Activated CD4-positive, CD25-positive, alpha-beta regulatory T cell treated with anti-CD3 and anti-CD28 coated beads, Interleukin-2, amount 50 U/mL, for 72 hours (primary cell): ENCODE measurements around the gene SFI1.
A peak's percentile ranks its signal among the peaks of the same experiment; 100 is the strongest.
"Not testable (repeated sequence)": the region's sequence is repeated elsewhere in the genome, so short reads cannot be mapped to it uniquely, and the experiment has no call there.

ENCODE experiments used
- DNase-seq: peaks from one replicate; pipeline ENCODE4 v3.0.0; 2021

SFI1 gene

DNA sequence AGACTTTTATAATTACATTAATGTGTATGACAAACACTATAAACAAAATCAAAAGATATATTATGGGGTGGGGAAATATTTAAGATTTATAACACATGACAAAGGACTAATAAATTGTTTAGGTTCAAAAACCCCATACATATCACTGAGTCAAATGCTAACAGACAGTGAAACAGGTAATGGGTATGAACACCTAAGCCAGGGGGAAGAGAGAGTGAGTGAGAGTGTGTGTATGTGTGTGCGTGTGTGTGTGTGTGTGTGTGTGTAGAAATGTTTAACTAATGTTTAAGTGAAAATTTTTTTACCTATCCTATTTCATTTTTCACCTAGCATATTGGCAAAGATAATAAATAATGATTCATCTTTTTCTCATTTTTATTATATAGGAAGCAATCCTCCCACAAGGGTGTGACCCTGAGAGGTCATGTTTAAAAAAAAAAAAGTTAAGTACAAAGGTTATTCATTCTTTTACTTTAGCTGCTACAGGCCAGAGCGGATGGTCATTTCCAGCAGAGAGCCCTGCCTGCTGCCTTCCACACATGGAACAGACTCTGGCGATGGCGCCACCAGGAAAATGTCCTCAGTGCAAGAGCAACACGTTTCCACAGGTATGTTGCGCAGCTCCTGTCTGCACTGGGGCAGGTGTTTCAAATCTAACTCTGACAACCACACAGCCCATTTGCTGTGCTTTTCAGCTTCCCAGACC, 92.8 kb downstream of the SFI1 start:
- no peak for DNase-seq

DNA sequence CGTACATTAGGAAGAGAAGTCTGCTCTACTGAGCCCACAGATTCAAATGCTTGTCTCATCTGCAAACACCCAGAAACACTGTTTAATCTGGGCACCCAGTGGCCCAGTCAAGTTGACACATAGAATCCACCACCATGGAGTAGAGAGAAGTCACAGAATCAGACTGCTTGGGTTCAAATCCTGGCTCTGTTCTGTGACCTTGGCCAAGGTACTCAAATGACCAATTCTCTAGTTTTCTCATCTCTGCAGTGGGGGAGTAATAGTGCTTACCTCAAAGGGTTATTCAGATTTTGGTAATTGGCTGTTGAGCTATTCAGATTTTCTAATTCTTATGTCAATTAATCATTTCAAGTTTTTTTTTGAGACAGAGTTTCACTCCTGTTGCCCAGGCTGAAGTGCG, 93.8 kb downstream of the SFI1 start:
- DNase-seq, result not testable (repeated sequence)

DNA sequence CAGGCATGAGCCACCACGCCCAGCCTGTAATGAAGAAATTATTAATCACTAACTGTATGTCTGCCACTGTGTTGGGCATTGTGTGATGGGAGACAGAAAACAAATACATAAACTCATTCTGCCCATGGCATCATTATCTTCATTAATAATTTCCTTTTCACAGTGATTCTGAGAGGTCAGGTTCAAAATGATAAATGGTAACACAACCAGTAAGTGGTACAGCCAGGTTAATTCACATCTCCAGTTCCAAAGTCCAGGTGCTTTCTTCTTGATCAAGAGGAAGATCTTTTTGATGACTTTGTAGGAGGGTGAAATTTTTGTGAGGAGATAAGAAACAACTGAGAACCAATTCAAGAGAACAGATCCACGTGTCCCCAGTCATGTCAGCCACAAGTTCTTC, 98.9 kb downstream of the SFI1 start:
- no peak for DNase-seq

DNA sequence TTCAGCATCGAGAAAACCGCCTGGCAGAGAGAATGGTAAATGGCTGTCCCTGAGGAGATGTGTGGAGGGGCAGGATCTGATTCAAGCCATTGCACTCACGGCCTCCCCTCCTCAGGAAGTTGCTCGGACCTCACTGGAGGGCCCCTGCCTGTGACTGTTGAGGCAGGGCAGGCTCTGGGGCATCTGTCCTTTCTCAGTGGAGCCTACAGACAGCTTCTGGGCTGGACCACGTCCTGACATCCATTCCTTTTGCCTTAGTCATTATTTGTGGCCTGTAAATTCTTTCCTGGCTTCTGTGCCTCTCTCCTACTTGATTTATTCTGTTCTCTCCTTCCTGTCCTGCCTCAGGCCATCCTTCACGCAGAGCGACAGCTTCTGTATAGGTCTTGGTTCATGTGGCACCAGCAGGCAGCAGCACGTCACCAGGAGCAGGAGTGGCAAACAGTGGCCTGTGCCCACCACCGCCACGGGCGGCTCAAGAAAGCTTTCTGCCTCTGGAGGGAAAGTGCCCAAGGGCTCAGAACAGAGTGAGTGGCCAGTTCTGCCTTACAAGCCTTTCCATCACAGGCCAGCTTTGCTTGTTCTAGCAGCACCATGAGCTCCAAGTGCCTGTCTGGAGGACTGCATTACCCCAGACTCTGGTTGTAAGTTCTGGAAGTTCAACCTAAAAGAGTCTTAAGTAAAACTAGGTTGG, 106.1 kb downstream of the SFI1 start:
- no peak for DNase-seq

DNA sequence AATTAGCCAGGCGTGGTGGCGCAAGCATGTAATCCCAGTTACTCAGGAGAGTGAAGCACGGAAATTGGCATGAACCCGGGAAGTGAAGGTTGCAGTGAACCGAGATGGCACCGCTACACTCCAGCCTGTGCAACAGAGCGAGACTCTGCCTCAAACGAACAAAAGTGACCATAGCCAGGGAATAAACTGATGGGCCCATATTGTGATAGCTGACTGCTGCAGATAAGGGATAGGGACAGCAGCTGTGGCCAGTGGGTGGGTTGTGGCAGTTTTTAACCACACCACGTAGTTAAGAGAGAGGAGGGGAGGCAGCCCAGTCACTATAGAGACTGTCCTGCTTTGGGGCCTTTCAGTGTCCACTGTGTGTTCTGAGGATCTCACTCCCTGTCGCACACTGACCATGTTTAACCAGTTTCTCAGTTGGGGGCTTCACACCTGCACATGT, 106.8 kb downstream of the SFI1 start:
- no peak for DNase-seq

DNA sequence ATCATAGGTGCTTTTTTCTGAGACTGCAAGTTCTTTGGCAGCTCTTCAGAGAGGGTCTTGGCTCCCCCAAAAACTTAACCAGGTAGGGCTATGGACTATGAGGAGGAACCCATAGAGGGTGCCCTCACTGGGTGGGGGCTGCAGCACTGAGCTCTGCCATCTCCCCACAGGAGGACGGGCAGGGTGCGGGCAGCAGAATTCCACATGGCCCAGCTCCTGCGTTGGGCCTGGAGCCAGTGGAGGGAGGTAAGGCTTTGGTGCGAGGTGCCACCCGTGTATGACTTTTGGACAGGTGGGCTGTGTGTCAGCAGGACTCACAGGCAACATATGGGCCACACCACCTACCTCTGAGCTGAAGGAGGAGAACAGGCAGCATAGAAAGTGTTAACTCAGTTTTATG, 107.2 kb downstream of the SFI1 start:
- no peak for DNase-seq

DNA sequence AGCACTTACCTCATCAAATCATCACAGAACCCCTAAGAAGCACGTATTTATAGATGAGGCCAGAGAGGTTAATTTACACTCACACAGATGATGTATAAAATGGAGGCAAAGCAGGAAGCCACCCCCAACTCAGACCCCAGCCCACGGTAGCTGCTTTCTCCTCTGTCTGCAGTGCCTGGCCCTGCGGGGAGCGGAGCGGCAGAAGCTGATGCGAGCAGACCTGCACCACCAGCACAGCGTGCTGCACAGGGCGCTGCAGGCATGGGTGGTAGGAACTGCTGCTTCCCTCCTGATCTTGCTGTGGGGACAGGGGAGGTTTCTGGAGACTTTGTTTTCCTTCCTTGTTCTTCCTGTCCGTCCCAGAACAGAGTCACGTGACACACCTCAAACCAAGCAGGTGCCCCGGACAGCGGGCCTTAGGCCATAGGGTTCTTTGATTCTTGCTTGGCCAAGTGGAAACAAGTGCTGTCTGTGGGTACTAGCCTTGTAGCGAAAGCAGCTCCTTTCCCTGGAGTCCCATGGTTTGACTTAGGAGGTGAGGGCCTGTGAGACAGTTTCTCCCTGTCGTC, 107.9 kb downstream of the SFI1 start:
- no peak for DNase-seq

DNA sequence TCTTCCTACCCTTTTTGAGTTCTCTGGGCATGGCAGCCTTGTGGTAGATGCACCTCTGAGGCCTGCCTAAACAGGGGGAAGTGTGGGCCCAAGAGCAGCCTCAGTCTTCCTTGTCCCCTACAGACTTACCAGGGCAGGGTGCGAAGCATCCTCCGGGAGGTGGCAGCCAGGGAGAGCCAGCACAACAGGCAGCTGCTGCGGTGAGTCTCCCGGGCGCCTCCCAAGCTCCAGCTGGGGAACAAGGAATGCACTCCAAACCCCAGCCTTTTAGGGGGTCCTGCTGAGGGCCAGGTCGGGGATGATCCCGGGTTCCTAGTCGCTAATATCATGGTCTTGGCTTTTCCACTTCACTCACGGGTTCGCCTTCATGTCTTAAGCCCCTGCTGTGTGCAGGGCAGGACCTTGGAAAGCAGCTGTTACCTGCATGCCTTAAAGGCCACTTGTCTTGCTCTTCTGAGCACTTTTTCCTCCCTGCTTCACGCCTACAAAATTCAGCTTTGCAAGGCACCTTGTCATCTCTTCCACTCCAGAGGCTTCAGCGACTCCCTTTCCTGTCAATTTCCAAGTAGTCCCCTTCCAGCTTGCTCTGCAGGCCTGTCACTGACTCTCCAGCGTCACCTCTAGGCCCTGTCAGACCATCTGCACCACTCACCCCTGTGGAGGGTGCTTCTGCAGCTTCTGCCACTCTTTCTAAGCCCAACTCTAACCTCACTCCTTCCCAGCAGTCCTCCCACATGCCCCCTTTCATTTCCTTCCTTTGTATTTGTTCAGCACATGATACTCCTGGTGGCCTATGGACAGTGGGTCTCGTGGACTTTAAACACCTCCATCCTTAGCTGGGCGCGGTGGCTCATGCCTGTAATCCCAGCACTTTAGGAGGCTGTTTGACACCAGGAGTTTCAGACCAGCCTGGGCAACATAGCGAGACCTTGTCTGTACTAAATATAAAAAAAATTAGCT, 108.7 kb downstream of the SFI1 start:
- no peak for DNase-seq

DNA sequence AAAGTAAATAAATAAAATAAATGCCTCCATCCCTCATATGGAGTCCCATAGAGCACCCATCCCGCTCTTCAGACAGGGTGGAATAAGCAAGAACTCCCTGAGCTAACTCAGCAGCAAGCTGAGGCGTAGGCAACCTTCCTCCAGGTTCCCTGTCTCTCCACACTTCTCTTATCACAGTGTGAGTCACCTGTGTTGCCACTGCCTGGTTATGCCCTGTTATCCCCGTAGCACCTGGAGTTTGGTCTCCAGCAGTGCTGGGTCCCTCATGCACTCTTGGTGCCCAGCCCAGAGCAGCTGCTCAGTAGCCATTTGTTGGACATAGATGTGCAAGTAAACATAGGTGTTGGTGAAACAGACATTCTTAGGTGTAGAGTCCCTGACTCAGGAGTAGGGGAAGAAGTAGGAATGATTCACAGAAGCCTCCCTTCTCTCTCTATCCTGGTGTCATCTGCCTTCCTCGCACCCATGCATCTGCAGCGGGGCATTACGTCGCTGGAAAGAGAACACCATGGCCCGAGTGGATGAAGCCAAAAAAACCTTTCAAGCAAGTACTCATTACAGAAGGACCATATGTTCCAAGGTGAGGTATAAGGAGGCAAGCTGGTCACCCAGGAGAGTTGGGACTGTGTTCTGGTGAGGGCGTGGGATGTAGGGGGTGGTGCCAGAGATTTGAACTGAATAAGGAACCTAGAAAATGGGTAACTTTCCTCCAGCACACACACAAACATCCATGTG, 109.7 kb downstream of the SFI1 start:
- no peak for DNase-seq

DNA sequence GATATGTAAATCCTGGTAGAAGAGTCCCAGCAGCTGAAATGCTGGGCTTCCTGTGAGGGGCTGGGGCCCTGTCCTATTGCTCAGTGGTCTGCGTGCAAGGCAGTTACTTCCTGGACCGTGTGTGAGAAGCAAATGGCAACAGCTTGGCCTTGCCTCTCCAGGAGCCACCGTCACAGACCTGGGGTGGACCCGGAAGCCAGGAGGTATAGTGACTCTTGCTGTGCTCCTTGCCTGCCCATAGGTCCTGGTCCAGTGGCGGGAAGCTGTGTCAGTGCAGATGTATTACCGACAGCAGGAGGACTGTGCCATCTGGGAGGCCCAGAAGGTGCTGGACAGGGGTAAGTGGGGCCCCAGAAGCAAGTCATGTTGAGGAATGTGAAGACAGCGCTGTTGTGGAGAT, 111.4 kb downstream of the SFI1 start:
- DNase-seq, result no peak

DNA sequence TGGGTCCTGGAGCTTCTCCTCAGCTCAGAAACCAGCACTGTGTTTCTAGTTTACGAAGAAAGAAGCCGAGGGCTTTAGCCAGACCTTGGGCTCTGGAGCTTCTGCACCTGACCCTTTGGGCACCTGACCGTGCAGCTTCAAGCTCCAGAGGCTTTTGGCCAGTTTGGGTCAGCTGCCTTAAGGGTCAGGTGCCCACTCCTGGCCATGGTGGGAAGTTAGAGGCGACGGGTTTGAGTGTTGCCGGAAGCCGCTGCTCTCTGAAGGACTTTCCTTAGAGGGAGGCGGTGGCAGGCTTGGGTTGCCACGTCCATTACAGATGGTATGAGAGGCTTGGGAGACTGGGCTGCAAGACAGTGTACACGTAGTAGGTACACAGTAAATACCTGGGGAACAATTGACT, 113.4 kb downstream of the SFI1 start:
- DNase-seq, result no peak

DNA sequence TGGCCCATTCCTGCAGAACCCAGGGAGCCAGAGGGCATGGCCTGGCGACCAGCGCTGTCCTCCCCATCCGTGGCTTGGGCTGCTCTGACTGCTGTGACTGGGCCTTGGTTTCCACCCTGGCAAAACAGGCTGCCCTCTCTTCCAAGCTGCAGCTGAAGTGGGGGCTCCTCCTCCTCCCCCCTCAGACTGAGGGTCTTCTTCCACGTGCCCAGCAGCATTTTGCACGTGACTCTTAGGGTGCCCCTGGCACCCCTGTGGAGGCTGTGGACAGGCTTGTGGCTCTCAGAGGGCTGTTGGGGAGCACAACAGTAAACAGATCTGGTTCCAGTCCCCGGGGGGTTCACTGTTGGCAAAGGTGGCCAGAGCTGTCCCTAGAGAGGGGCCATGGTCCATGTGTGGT, 114.3 kb downstream of the SFI1 start:
- no peak for DNase-seq

DNA sequence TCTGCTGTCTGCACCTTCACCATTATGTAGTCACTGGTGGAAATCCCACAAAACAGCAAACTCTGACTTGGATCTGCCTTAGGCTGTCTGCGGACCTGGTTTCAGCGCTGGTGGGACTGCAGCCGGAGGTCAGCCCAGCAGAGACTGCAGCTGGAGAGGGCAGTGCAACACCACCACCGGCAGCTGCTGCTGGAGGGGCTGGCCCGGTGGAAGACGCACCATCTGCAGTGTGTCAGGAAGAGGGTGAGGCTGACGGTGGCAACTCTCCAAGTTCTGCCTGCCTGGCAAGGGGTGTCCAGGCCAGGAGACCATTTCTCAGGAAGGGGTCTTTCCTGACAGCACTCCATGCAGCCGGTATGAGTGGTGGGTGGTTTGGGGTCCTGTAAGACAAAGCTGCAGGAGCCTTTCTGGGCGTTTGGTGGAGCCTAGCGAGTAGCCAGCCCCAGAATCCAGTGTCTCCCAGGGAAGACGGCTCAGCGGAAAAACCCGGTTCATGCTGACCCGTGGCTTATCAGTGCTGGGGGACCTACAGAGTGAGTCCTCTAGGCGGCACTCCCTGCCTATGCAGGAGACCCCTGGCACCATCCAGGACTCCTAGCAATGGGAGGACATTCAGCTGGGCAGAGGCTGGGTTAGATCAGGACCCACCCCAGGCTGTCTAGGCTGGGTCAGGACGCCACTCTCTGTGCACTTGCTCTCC, 114.9 kb downstream of the SFI1 start:
- no peak for DNase-seq

DNA sequence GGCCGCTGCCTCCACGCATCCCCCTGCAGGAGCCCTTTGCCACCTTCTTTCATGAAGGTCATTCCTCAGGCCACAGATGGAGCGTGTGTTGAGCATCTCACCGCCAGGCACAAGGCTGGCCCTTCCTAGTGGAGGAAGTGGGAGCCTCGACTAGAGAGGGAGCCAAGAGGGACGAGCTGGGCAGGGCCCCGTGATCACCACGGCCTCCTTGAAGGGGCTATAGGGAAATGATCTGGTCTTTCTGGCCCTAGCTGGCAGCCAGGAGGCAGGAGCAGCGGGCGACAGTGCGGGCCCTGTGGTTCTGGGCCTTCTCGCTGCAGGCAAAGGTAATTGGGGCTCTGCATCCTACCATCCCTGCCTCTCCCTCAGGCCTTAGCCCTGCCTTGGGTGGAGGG, 116.6 kb downstream of the SFI1 start:
- DNase-seq, result no peak

DNA sequence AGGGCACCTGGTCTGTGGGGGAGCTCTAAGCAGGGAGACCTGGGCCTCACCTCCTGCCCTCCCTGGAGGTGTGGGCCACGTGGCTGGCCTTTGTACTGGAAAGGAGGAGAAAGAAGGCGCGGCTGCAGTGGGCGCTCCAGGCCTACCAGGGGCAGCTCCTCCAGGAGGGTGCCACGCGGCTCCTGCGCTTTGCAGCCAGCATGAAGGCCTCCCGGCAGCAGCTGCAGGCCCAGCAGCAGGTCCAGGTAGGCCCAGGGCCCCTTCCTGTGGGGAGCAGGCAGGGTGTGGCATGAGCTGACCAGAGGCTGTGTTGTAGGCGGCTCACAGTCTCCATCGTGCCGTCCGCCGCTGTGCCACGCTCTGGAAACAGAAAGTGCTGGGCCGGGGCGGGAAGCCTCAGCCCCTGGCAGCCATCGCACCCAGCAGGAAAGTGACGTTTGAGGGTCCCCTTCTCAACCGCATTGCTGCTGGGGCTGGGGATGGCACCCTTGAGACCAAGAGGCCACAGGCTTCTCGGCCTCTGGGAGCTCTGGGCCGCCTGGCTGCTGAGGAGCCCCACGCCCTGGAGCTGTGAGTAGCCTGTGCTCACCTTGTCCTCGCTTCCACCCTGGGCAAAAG, 117.1 kb downstream of the SFI1 start:
- DNase-seq, result no peak

DNA sequence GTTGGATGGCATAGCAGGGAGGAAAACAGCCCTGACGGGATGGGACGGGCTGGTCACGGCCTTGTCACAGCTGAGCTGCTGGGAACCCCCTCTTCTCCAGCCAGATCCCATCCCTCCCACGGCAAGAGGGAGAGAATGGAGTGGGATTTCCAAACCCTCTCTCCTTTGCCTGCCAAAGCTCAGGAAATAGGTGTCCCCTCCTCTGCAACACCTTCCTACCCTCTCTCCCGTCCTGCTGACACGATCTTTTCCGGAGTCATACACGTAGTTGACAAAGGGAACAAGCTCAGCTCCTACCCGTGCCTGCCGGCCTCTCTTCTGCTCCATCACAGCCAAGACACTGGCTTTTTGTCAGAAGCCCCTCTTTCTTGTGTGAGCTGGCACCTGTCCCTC, 117.6 kb downstream of the SFI1 start:
- no peak for DNase-seq

DNA sequence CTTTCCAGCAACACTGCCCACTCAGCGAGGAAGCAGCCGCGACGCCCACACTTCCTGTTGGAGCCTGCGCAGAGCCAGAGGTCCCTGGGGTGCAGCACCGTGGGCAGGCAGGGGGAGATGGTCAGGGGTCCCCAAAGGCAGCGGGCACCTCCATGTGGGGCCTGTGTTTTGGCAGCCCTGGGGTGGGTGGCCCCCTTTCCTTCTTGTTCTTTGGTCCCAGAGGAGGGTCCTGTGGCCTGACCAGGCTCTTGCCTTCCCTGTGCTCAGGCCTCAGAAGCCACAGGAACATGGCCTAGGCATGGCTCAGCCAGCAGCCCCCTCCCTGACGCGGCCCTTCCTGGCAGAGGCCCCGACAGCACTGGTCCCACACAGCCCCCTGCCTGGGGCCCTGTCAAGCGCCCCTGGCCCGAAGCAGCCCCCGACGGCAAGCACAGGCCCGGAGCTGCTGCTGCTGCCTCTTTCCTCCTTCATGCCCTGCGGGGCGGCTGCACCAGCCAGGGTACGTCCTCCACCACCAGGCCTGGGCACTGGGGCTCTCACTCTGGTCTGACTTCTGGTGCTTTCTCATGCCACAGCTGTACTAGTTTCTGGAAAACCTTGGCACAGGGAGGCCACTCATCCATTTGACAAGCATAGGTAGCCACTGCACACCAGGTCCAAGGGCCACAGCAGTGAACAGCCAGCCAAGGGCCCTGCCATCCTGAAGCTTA, 118.6 kb downstream of the SFI1 start:
- DNase-seq, result no peak

DNA sequence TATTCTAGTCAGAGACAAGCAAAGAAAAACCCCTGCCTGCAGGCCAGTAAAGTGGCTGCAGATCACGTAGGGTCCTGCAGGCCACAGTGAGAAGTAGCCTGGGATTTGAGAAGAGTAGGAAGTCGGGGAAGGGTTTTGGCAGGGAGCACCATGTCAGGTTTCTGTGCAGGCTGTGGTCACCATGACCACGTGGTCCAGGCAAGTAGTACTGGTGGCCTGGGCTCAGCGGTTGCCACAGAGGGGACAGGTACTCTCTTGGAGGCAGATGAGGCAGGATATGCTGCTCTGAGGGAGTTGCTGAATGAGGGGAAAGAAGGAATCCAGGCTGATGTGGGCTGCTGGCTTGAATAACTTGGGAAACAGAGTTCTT, 119.1 kb downstream of the SFI1 start:
- no peak for DNase-seq

DNA sequence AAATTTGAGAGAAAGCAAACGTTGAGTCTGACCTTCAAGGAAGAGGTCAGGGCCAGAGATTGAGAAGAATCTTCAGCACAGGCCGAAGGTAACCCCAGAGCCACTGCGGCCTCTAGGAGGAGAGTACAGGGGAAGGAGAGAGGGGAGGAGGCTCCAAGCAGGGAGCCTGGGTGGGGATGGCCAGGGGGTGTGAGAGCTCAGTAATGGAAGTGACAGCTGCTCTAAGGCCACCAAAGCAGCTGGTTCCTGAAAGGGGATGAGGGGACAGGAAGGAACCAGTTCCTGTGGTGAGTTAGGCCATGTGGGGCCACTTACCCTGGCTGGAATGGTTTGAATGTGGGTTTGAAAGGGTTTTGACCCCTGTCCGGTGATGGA, 119.6 kb downstream of the SFI1 start:
- DNase-seq, result no peak

DNA sequence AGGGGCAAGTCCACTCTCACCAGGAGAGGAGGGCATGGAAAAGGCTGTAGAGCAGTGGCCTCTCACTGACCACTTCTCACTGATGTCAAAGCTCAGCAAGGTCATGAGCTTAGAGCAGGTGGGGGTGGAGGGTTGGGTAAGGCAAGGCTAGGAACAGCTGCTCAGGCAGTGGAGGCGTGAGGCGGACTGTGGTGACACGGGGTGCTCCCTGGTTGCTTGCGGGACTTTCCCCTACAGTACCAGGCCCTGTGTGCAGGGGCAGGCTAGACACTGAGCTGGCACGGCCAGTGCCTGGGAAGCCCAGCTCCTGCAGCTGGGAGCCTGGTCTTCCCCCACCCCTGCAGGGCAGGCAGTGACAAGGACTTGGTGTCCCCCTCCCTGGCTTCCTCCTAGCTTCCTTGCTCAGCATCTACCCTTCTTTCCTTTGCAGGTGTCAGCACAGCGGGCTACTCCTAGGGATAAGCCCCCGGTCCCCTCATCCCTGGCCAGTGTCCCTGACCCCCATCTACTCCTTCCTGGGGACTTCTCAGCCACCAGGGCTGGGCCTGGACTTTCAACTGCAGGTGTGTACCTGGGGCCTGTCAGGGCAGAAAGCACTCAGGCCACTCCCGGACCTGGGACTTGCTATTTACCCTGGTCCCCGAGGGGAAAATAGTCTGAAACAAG, 120.1 kb downstream of the SFI1 start:
- peak; percentile 60 for DNase-seq
